Right atrium auricular region (tissue), 2 donors: ENCODE measurements around the gene GPC6. TPM values are rescaled to one million over a fixed set of nuclear protein-coding genes. Genes with fewer than 3 reads are reported as not detected.

Experiments
- DNase-seq: peaks from one replicate; pipeline ENCODE4 v3.0.0-alpha.2; 2019; ENCODE audit warnings: low spot score
- H3K27ac ChIP-seq, 2 donors: fragments of 200-600 bp; sonication (generic); 1 replicate in 1 of 2; 2 replicates in 1 of 2; pipeline ENCODE4 v1.5.1; 2016 to 2019
- H3K27me3 ChIP-seq, 2 donors: fragments of 200-600 bp; sonication (generic); one replicate each; pipeline versions ENCODE4 v1.5.1 to v1.6.0; 2017 to 2019
- H3K36me3 ChIP-seq: fragments of 200-600 bp; sonication (generic); one replicate; pipeline ENCODE4 v1.5.1; 2016
- H3K4me1 ChIP-seq, 2 donors: fragments of 200-600 bp; sonication (generic); one replicate each; pipeline versions ENCODE4 v1.5.1 to v1.6.0; 2017 to 2019
- H3K4me3 ChIP-seq, 2 donors: fragments of 200-600 bp; sonication (generic); 1 replicate in 1 of 2; 2 replicates in 1 of 2; pipeline ENCODE4 v1.5.1; 2017 to 2019; ENCODE audit warnings: mild to moderate bottlenecking in 1 of 2, moderate library complexity in 1 of 2
- H3K9me3 ChIP-seq, 2 donors: fragments of 200-600 bp; sonication (generic); one replicate each; pipeline ENCODE4 v1.5.1; 2019
- total RNA-seq, 2 donors: library from RNA; depleted of rRNA; stranded (reverse); fragments of >200 nt; gene quantifications; one replicate each; pipeline ENCODE4 v1.1.0, GENCODE V29; 2016
- TF ChIP-seq, protein P1 (sequence below), 2 donors: fragments of 200-600 bp; sonication (generic); IDR thresholded peaks; one replicate each; pipeline ENCODE4 v1.5.1; 2019; ENCODE audit warnings: antibody characterized with exemption in 2 of 2

Gene GPC6
- total RNA-seq, 2 donors from 2014 or later, result 1.3 to 3.8 TPM

GRCh38 chr13:94033830-94034642 is 807.4 kb downstream of the GPC6 start:
- TF ChIP-seq, protein P1, sequence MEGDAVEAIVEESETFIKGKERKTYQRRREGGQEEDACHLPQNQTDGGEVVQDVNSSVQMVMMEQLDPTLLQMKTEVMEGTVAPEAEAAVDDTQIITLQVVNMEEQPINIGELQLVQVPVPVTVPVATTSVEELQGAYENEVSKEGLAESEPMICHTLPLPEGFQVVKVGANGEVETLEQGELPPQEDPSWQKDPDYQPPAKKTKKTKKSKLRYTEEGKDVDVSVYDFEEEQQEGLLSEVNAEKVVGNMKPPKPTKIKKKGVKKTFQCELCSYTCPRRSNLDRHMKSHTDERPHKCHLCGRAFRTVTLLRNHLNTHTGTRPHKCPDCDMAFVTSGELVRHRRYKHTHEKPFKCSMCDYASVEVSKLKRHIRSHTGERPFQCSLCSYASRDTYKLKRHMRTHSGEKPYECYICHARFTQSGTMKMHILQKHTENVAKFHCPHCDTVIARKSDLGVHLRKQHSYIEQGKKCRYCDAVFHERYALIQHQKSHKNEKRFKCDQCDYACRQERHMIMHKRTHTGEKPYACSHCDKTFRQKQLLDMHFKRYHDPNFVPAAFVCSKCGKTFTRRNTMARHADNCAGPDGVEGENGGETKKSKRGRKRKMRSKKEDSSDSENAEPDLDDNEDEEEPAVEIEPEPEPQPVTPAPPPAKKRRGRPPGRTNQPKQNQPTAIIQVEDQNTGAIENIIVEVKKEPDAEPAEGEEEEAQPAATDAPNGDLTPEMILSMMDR (IDR thresholded peaks at IDR 0.05), result no peak
- Histone ChIP-seq H3K4me1 (no peaks in the 10 kb centered on the region), H3K36me3 (no peaks in the 10 kb centered on the region), H3K4me3 (no peak overlapping the region), H3K9me3 (no peaks in the 10 kb centered on the region), H3K27ac (no peak overlapping the region), H3K27me3 (no peaks in the 10 kb centered on the region)
- DNase-seq, result no peak

- Histone ChIP-seq H3K4me1 (no peaks in the 10 kb centered on the region), H3K36me3 (no peaks in the 10 kb centered on the region), H3K4me3 (no peak overlapping the region), H3K9me3 (no peaks in the 10 kb centered on the region), H3K27me3 (no peaks in the 10 kb centered on the region), H3K27ac (no peak overlapping the region)
- DNase-seq, result no peak
- TF ChIP-seq, protein P1 (IDR thresholded peaks at IDR 0.05), result no peak
Observed at GRCh38 chr13:94050039-94050438, 823.4 kb downstream of the GPC6 start.

GRCh38 chr13:94050686-94051085 is 824.1 kb downstream of the GPC6 start:
- H3K4me1 ChIP-seq, result no peaks in the 10 kb centered on the region
- H3K9me3 ChIP-seq, result no peaks in the 10 kb centered on the region
- no peak overlapping the region for H3K4me3 ChIP-seq
- no peaks in the 10 kb centered on the region for H3K36me3 ChIP-seq
- no peaks in the 10 kb centered on the region for H3K27me3 ChIP-seq
- no peak overlapping the region for H3K27ac ChIP-seq
- DNase-seq, result no peak
- TF ChIP-seq, protein P1 (IDR thresholded peaks at IDR 0.05), result no peak

GRCh38 chr13:94053986-94054593 is 827.5 kb downstream of the GPC6 start:
- no peaks in the 10 kb centered on the region for H3K4me1 ChIP-seq

GRCh38 chr13:94056362-94056990 is 829.9 kb downstream of the GPC6 start:
- DNase-seq, result no peak
- TF ChIP-seq, protein P1 (IDR thresholded peaks at IDR 0.05), result no peak

More at GRCh38 chr13:94053986-94054593, 827.5 kb downstream of the GPC6 start:
- TF ChIP-seq, protein P1 (IDR thresholded peaks at IDR 0.05), result no peak
- H3K4me3 ChIP-seq, result no peak overlapping the region
- no peaks in the 10 kb centered on the region for H3K27me3 ChIP-seq
- H3K36me3 ChIP-seq, result no peaks in the 10 kb centered on the region
- DNase-seq, result no peak
- H3K27ac ChIP-seq, result no peak overlapping the region
- H3K9me3 ChIP-seq, result no peaks in the 10 kb centered on the region

More at GRCh38 chr13:94056362-94056990, 829.9 kb downstream of the GPC6 start:
- H3K27me3 ChIP-seq, result no peaks in the 10 kb centered on the region
- no peaks in the 10 kb centered on the region for H3K4me1 ChIP-seq
- no peak overlapping the region for H3K4me3 ChIP-seq
- no peaks in the 10 kb centered on the region for H3K36me3 ChIP-seq
- no peak overlapping the region for H3K27ac ChIP-seq
- no peaks in the 10 kb centered on the region for H3K9me3 ChIP-seq
